HG02973 (cell line): ENCODE results near the gene NPY4R.
"Not testable (repeated sequence)": the region's sequence is repeated elsewhere in the genome, so short reads cannot be mapped to it uniquely, and the experiment has no call there.

Experiments
- ATAC-seq: cut with Tn5 transposase; IDR thresholded peaks from one replicate; pipeline ENCODE4 v1.9.1; 2021; ENCODE audit warnings: moderate library complexity; ENCODE audit not compliant: unreplicated experiment

Gene NPY4R, protein sequence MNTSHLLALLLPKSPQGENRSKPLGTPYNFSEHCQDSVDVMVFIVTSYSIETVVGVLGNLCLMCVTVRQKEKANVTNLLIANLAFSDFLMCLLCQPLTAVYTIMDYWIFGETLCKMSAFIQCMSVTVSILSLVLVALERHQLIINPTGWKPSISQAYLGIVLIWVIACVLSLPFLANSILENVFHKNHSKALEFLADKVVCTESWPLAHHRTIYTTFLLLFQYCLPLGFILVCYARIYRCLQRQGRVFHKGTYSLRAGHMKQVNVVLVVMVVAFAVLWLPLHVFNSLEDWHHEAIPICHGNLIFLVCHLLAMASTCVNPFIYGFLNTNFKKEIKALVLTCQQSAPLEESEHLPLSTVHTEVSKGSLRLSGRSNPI

GRCh38 chr10:46465765-46466164, at the start of gene NPY4R:
Gene NPY4R, minus strand, starts transcription at chr10:46465958. Its CDS starts 3,323 bp downstream, at chr10:46462635.
- ATAC-seq: not testable (repeated sequence)

DNA sequence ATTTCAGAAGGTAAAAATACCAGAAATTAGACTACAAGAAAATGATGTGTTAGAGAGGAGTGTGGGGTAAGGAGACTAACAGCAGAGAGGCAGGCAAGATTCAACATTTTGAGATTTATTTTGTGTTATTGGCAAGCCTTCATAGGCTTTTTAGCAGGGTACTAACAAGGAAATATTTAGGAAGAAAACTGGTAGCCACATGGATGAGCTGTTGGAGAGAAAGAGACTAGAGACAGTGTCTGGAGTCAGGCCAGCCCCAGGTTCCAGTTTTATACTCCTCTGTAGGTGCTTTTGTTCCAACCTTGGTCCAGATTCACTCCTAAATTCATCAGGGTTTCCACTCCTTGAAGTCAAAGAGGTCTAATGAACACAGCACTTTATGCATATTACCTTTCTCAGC, 49.6 kb upstream of the NPY4R start:
- ATAC-seq: no peak

DNA sequence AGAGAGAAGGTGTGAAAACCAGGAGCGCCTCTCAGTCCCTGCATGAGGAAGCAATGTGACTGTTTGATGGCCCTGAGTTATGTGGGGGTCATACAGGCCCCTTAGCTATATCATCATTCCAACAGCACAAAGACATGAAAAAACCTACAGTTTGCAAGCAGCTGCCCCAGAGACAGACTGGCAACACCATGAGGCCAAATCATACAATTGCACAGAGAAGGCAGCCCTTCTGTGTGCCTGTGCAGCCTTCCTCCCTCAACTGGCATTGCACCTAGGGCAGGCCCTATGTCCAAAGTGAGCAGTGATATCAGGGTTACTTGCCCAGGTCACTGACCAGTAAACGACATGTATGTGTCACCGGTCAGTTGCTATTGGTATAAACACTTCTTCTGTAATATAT, 49.1 kb upstream of the NPY4R start:
- no peak for ATAC-seq

DNA sequence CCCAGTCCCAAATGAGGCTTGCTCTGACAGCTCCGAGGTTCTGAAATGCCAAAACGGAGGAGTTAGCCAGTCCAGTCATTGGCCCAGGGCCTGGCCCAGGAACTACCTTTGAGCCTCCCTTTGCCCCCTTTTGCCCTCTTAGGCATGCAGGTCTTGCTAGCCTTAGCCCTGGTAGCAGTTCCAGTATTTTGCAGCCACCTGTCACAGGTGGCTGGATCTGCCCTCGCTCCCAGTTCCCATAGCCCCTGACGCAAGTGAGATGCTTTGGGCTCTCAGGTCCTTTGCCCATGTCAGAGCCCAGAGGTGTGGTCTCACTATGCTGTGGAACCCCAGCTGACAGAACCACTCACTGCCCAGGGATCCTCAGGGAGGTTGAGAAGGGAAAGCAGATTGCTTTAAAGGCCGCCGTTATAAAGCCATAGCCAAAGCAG, 48.7 kb upstream of the NPY4R start:
- ATAC-seq: no peak

GRCh38 chr10:46513333-46513732, 47.6 kb upstream of the NPY4R start:
- ATAC-seq: not testable (repeated sequence)

- not testable (repeated sequence) for ATAC-seq
These were observed 47.0 kb upstream of the NPY4R start for GRCh38 chr10:46512725-46513124.

DNA sequence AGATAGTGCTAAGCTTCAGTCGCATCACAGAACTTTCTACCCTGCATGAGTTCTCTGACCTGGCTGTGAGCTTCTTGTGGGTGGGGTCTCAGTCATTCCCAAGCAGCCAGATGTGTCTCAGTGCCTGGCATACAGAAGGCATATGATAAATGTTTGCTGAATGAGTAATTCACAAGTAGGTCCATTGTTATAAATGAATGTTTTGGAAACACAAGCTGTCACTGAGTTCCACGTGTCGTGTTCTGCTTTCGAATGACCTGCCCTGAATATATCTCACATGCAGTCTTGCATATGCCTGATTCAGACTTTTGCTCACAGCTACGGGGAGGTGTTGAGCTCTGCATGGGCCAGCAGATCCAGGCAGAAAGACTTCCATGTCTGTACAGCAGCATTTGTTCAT, 46.2 kb upstream of the NPY4R start:
- not testable (repeated sequence) for ATAC-seq

GRCh38 chr10:46499990-46500389, 34.2 kb upstream of the NPY4R start:
- not testable (repeated sequence) for ATAC-seq

DNA sequence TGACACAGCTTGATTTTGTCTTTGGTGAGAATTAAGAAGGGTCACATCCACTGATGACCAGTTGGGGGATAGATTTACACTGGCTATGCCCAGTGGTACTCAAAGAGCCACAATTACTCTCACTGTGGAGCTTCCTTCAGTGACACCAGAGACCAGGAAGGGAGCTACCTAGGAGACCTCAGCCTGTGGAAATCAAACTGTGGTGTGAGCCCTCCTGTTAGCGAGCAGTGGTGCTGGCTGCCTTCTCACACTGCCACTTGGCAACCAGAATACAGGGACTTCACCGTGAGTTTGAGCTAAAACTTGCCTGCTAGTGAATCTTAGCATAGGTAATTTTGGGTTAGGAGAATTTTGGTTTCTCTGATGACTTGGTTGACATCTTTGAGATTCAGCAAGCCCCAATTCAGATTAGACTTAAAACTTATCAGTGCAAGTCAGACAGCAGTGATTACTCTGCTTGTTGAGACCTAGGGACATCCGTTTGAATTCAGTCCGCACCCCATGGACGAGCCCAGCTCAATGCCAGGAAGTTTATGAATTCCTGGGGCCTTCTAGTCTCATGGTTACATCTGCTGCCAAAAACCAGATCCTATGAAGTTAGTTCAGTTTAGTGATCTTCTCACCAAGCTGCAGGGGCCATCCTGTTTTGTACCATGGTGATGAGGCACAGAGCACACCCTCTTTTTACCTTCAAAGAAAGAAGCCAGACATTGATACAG, 33.4 kb upstream of the NPY4R start:
- ATAC-seq: not testable (repeated sequence)

- not testable (repeated sequence) for ATAC-seq
These were observed 32.1 kb upstream of the NPY4R start for GRCh38 chr10:46497878-46498277.

DNA sequence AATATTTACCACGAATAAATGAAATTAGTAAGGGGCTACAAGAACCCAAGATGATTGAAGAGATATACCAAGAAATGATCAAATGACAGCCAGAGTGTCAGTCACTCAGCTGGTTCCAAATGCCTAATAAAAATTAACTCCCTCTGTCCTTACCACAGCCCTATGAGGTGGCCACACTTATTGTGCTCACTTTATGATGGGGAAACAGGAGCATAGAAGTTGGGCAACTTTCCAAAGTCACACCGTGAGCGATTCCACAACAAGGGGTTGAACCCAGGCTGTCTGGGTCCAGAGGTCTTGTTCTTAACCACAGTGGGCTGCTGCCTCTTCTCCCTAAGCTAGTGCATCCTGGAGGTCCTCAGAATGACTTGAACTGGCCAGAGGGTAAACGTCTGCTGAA, 31.6 kb upstream of the NPY4R start:
- not testable (repeated sequence) for ATAC-seq

DNA sequence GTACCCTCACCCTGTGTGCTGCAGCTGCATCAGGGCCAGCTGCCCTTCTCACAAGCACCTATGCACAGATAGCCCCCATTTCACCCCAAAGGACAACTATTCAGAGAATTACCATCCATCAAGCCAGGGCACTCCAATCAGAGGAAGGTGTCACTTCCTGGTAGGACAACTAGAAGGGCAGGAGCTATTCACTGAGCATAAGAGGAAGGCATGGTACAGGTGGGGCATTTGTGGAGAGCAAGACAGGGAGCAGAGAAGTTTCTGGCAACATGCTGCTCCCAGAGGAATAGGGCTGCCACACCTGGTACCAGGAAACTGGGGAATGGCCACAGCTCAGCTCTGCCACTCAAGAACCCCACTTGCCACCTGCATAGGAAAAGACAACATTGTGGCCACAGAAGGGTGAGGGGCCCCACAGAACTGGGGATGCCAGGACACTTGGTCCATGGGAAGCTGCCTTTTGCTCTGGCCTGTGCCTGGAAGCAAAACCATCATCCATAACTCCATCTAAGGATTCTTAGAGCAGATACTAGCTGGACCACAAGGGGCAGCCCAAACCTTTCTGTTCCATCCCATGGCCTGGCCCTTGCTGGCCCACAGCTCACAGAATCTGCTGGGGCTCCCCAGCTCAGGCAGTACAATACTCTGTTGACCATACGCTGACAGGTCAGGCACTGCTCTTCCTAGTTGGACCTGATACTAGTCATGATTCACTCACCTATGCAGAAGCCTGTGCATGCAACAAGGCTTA, 25.8 kb upstream of the NPY4R start:
- ATAC-seq: not testable (repeated sequence)

DNA sequence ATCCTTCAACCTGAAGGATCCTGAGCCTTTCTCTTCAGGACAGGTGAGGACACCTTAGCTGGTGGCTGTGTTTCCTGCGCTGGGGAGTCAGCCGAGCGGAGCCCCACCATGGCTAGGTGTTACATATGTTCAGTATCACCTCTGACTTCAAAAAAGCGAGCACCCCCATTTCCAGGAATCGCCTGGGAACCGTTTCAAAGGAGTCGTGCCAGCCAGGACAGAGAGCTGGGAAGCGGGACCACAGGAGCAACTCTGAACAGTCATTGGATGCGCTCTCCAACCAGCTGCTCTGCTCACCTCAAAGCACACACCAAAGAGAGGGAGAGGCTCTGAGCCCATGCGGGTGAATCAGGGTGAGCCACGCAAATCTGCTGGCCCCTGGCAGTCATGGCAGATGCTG, 24.5 kb upstream of the NPY4R start:
- ATAC-seq: not testable (repeated sequence)

DNA sequence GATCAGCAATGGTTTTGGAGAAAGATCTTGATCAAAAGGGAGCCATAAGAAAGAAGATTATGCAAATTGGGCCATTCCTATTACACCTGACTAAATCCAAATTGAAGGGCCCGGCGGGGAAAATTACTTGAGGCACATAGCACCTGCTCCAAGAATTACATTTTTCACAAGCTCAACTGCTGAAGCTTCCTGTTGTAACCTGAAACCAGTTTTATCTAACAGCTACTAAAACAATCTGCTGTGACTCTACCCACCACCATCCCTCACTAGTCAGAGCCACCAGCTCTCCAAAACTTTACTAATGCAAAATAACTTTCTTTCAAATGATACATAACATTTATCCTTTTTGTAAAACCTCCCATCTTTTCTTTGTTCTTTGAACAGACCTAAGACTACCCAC, 20.7 kb upstream of the NPY4R start:
- ATAC-seq: not testable (repeated sequence)

DNA sequence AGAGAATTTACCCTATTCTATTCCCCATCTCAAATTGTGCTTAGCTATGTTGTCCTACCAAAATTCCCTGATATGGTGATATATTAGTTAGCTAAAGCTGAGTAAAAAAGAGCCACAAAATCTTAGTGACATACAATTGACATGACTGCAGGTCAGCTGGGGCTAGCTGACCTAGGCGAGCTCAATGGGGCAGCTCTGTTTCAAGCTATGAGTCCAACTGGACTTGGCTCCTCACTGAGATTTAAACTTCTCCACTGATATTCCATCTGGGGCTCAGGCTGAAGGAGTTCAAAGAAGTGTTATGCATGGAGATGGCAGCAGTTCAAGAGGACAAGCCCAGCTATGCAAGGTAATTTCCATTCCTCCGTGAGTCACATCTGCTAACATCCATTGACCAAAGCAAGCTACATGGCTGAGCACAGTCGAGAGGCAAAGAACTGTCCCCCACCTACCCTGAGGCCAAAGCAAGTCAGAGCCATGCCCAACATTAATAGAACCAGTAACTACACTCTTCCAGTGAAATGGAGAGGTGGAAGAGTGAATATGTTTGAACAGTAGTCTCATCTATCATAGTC, 9.1 kb upstream of the NPY4R start:
- not testable (repeated sequence) for ATAC-seq

DNA sequence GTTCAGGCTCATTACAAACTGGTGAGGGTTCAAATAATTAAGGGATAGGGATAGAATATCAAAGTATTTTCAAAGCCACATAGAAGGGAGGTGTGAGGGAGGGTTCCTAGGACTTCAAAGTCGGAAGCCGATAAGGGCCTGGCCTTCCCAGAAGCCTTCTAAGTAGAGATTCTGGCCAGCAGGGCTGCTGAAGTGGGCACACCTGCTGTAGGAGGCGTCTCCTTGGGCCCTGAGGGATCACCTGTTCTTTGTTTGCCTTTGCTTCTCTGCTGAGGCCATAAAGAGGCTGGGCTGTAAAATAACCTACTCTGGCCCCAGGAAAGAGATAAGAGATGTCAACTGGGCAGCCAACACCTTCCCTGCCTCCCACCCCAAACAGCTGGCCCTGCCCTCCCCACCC, 8.0 kb upstream of the NPY4R start:
- not testable (repeated sequence) for ATAC-seq

GRCh38 chr10:46470134-46470533, 4.4 kb upstream of the NPY4R start:
- ATAC-seq: not testable (repeated sequence)

DNA sequence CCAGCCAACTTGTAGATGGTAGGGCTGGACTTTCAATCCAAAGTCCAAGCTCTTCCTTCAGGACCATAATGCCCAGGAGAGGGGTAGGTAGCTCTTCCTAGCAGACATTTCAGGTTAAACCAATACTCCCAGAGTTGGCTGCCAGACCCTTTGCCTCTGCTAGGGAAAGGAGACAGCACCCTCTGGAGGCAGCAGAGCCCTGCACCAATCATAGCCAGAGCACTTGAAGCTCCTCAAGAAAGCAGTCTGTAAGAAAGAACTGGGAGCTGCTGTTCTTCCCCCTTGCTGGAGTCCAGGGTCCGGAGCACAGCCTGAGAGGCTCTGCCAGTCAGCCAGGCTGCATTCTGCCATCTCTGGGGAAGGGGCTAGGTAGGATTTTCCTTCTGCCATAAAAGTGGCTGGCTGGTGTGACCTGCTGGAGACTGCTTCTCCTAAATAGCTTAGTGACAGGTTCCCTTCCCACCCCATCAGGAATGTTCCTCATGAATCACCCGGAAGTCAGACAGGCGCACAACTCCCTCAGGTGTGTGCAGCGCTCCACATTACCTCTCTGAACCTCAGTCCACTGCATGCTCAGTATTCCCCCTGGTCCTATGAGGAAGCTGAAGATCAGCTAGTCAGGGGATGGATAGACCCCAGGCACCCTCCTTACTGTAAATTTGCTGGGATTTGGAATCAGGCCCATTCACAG, 2.5 kb upstream of the NPY4R start:
- not testable (repeated sequence) for ATAC-seq

DNA sequence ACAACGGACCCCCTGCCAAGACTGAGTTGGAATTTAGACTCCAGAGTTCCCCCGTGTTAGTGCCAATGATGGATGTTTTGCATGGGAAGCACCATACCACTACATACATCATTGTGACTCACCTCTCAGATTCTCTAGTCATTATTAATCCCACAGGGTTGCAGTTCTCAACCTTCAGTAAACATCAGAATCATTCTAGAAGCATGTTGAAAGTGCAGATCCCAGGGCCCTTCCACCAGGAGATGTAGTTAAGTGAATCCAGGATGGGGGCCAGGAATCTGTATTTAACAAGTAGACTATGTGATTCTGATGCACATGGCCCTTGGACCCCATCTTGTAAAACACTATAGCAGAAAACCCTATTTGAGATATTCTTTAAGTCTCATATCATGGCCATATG, 2.1 kb downstream of the NPY4R start:
- not testable (repeated sequence) for ATAC-seq

DNA sequence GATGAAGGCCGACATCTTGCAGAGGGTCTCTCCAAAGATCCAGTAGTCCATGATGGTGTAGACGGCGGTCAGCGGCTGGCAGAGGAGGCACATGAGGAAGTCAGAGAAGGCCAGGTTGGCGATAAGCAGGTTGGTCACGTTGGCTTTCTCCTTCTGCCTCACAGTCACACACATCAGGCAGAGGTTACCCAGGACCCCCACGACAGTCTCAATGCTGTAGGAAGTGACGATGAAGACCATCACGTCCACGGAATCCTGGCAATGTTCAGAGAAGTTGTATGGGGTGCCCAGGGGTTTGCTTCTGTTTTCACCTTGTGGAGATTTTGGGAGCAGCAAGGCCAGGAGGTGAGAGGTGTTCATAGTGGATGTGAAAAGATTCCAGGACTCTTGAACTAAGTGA, 3.5 kb downstream of the NPY4R start:
- not testable (repeated sequence) for ATAC-seq
